ENCODE data around the gene IL18RAP. TPM values are rescaled to one million over a fixed set of nuclear protein-coding genes. Genes with fewer than 3 reads are reported as not detected.

Gene IL18RAP
- total and polyA plus RNA-seq, 2 donors (not counting 1 experiment from before 2014, with no cell fraction given) = 0.22 to 1.4 TPM

GRCh38 chr2:102461188-102461587 lies 38.2 kb downstream of the IL18RAP start:
- Histone ChIP-seq H3K4me1 (ENCODE audit: control insufficient read depth in 2 of 2, insufficient read depth in 2 of 2, low read length in 2 of 2) (no peaks in the 10 kb centered on the region), H3K27me3 (replicated peaks in 1 of 4; ENCODE audit: control extremely low read depth in 1 of 4, control insufficient read depth in 3 of 4, insufficient read depth in 4 of 4, low read length in 3 of 4) (peaks cover 0 to 4% (median 0%) of the 10 kb centered on the region in 4 experiments), H3K79me2 (ENCODE audit: control insufficient read depth, insufficient read depth, low read length) (no peaks in the 10 kb centered on the region), H2AFZ (ENCODE audit: insufficient read depth, low read depth, low read length, poor library complexity, severe bottlenecking) (no peak overlapping the region), H4K20me1 (ENCODE audit: control insufficient read depth, insufficient read depth, low read length, poor library complexity, severe bottlenecking) (no peaks in the 10 kb centered on the region), H3K27ac (ENCODE audit: low read length in 2 of 2) (no peak overlapping the region), H3K9me3 (ENCODE audit: control extremely low read depth in 1 of 3, control insufficient read depth in 2 of 3, insufficient read depth in 1 of 3, low read length in 2 of 3) (peaks cover 0 to 4% (median 0%) of the 10 kb centered on the region in 3 donors), H3K4me3 (ENCODE audit: control extremely low read depth in 1 of 5, extremely low read depth in 1 of 5, insufficient read depth in 1 of 5, low read depth in 2 of 5, low read length in 4 of 5) (no peak overlapping the region), H3K4me2 (replicated peaks; ENCODE audit: low read depth, low read length, poor library complexity, severe bottlenecking) (no peak overlapping the region), H3K9ac (ENCODE audit: low read length) (no peak overlapping the region), H3K36me3 (replicated peaks in 1 of 2; ENCODE audit: control extremely low read depth in 1 of 2, control insufficient read depth in 1 of 2, extremely low read depth in 1 of 2, insufficient read depth in 2 of 2, low read length in 1 of 2) (no peaks in the 10 kb centered on the region)
- ATAC-seq (ENCODE audit: low read depth) (no peak), DNase-seq (no peak)
- peaks cover 29% of the 10 kb centered on the region for H3K27me3 Mint-ChIP-seq
- 90% methylated on average over 5 of the region's 6 CpGs for WGBS (ENCODE audit: insufficient coverage)
- CTCF ChIA-PET = interaction anchor here (0.9 to 3.4 kb wide), 3 partner anchors 9 to 220 kb away, joined by 4 to 17 read pairs (median 5); partner anchors contain the start of gene SLC9A4
- POLR2A ChIA-PET = no interaction called here
- H3K4me1 Mint-ChIP-seq = no peaks in the 10 kb centered on the region
- H3K27ac Mint-ChIP-seq = no peak overlapping the region
- TF ChIP-seq, protein P1, sequence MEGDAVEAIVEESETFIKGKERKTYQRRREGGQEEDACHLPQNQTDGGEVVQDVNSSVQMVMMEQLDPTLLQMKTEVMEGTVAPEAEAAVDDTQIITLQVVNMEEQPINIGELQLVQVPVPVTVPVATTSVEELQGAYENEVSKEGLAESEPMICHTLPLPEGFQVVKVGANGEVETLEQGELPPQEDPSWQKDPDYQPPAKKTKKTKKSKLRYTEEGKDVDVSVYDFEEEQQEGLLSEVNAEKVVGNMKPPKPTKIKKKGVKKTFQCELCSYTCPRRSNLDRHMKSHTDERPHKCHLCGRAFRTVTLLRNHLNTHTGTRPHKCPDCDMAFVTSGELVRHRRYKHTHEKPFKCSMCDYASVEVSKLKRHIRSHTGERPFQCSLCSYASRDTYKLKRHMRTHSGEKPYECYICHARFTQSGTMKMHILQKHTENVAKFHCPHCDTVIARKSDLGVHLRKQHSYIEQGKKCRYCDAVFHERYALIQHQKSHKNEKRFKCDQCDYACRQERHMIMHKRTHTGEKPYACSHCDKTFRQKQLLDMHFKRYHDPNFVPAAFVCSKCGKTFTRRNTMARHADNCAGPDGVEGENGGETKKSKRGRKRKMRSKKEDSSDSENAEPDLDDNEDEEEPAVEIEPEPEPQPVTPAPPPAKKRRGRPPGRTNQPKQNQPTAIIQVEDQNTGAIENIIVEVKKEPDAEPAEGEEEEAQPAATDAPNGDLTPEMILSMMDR (IDR thresholded peaks at IDR 0.05) = no peak
- TF ChIP-seq EZH2 (IDR thresholded peaks at IDR 0.05; ENCODE audit: borderline replicate concordance, insufficient read depth, low read depth, low read length, poor library complexity, severe bottlenecking) = no peak
- intact Hi-C loops (cut with micrococcal nuclease) = no loop called here
- peaks cover 3% of the 10 kb centered on the region for H3K9me3 Mint-ChIP-seq (ENCODE audit: insufficient read depth)
- no peak overlapping the region for H3K4me3 Mint-ChIP-seq

- H3K79me2 ChIP-seq (ENCODE audit: control insufficient read depth, insufficient read depth, low read length) = no peaks in the 10 kb centered on the region
- DNase-seq = no peak
- H3K4me1 Mint-ChIP-seq = no peaks in the 10 kb centered on the region
- H3K4me1 ChIP-seq (ENCODE audit: control insufficient read depth in 2 of 2, insufficient read depth in 2 of 2, low read length in 2 of 2) = no peaks in the 10 kb centered on the region
- POLR2A ChIA-PET = no interaction called here
- H3K27me3 Mint-ChIP-seq = peaks cover 27% of the 10 kb centered on the region
- no peak overlapping the region for H3K4me3 Mint-ChIP-seq
- H3K9me3 ChIP-seq (ENCODE audit: control extremely low read depth in 1 of 3, control insufficient read depth in 2 of 3, insufficient read depth in 1 of 3, low read length in 2 of 3) = peaks cover 0 to 4% (median 0%) of the 10 kb centered on the region in 3 donors
- intact Hi-C loops (cut with micrococcal nuclease) = no loop called here
- no peaks in the 10 kb centered on the region for H3K36me3 ChIP-seq (replicated peaks in 1 of 2; ENCODE audit: control extremely low read depth in 1 of 2, control insufficient read depth in 1 of 2, extremely low read depth in 1 of 2, insufficient read depth in 2 of 2, low read length in 1 of 2)
- H3K27me3 ChIP-seq (replicated peaks in 1 of 4; ENCODE audit: control extremely low read depth in 1 of 4, control insufficient read depth in 3 of 4, insufficient read depth in 4 of 4, low read length in 3 of 4) = peaks cover 0 to 4% (median 0%) of the 10 kb centered on the region in 4 experiments
- H3K27ac ChIP-seq (ENCODE audit: low read length in 2 of 2) = no peak overlapping the region
- no peak overlapping the region for H3K27ac Mint-ChIP-seq
- H3K4me2 ChIP-seq (replicated peaks; ENCODE audit: low read depth, low read length, poor library complexity, severe bottlenecking) = no peak overlapping the region
- H2AFZ ChIP-seq (ENCODE audit: insufficient read depth, low read depth, low read length, poor library complexity, severe bottlenecking) = no peak overlapping the region
- CTCF ChIA-PET = interaction anchor here (3.4 kb wide), 1 partner anchor 10 kb away, joined by 17 read pairs; the partner anchor contains the start of gene SLC9A4
- no peak overlapping the region for H3K9ac ChIP-seq (ENCODE audit: low read length)
- no peak for ATAC-seq (ENCODE audit: low read depth)
- H3K4me3 ChIP-seq (ENCODE audit: control extremely low read depth in 1 of 5, extremely low read depth in 1 of 5, insufficient read depth in 1 of 5, low read depth in 2 of 5, low read length in 4 of 5) = no peak overlapping the region
- WGBS (ENCODE audit: insufficient coverage) = 90% methylated on average over 2 of the region's 5 CpGs
- no peaks in the 10 kb centered on the region for H4K20me1 ChIP-seq (ENCODE audit: control insufficient read depth, insufficient read depth, low read length, poor library complexity, severe bottlenecking)
- no peak for TF ChIP-seq EZH2 (IDR thresholded peaks at IDR 0.05; ENCODE audit: borderline replicate concordance, insufficient read depth, low read depth, low read length, poor library complexity, severe bottlenecking)
- TF ChIP-seq, protein P1 (IDR thresholded peaks at IDR 0.05) = no peak
- H3K9me3 Mint-ChIP-seq (ENCODE audit: insufficient read depth) = peaks cover 3% of the 10 kb centered on the region
Measured at GRCh38 chr2:102463160-102463559, 40.2 kb downstream of the IL18RAP start.

All from B cell (primary cell).